ENCODE results near the gene OR10A6. TPM values are rescaled to one million over a fixed set of nuclear protein-coding genes. Genes with fewer than 3 reads are reported as not detected.

The OR10A6 gene
- total RNA-seq, 3 donors from 2014 or later: not detected

- Histone ChIP-seq H3K27me3 (no peaks in the 10 kb centered on the region), H3K4me1 (no peaks in the 10 kb centered on the region), H3K4me3 (no peak overlapping the region), H3K9me3 (no peaks in the 10 kb centered on the region), H3K36me3 (no peaks in the 10 kb centered on the region), H3K27ac (no peak overlapping the region)
- no peak for DNase-seq (ENCODE audit: low spot score in 2 of 2)
- intact Hi-C loops (cut with DNase I; ENCODE audit: low total_unique reads): loop anchor here (10.0 kb wide), 1 partner anchor 89 kb away; the partner anchor contains the start of gene EIF3F
- no peak for TF ChIP-seq POLR2AphosphoS5 (IDR thresholded peaks at IDR 0.05)
- no peak for TF ChIP-seq CTCF (IDR thresholded peaks at IDR 0.05)
- no peak for TF ChIP-seq POLR2A (IDR thresholded peaks at IDR 0.05)
These were observed 34.9 kb downstream of the OR10A6 start for GRCh38 chr11:7896009-7896785.

- no peaks in the 10 kb centered on the region for H3K4me1 ChIP-seq
- intact Hi-C loops (cut with DNase I; ENCODE audit: low total_unique reads): loop anchor here (10.0 kb wide), 1 partner anchor 91 kb away; the partner anchor contains the start of gene EIF3F
- H3K36me3 ChIP-seq: no peaks in the 10 kb centered on the region
- no peak overlapping the region for H3K27ac ChIP-seq
- TF ChIP-seq POLR2A (IDR thresholded peaks at IDR 0.05) (no peak), POLR2AphosphoS5 (IDR thresholded peaks at IDR 0.05) (no peak), CTCF (IDR thresholded peaks at IDR 0.05) (no peak)
- DNase-seq (ENCODE audit: low spot score in 2 of 2): no peak
- no peaks in the 10 kb centered on the region for H3K9me3 ChIP-seq
- no peak overlapping the region for H3K4me3 ChIP-seq
- no peaks in the 10 kb centered on the region for H3K27me3 ChIP-seq
These were observed 36.8 kb downstream of the OR10A6 start for GRCh38 chr11:7894251-7894650.

GRCh38 chr11:7893796-7894195 lies 37.3 kb downstream of the OR10A6 start:
- Histone ChIP-seq H3K4me3 (no peak overlapping the region), H3K27ac (no peak overlapping the region), H3K4me1 (no peaks in the 10 kb centered on the region), H3K9me3 (no peaks in the 10 kb centered on the region), H3K27me3 (no peaks in the 10 kb centered on the region), H3K36me3 (no peaks in the 10 kb centered on the region)
- intact Hi-C loops (cut with DNase I; ENCODE audit: low total_unique reads): loop anchor here (10.0 kb wide), 1 partner anchor 91 kb away; the partner anchor contains the start of gene EIF3F
- DNase-seq (ENCODE audit: low spot score in 2 of 2): no peak
- TF ChIP-seq POLR2A (IDR thresholded peaks at IDR 0.05): no peak
- TF ChIP-seq CTCF (IDR thresholded peaks at IDR 0.05): no peak
- TF ChIP-seq POLR2AphosphoS5 (IDR thresholded peaks at IDR 0.05): no peak

GRCh38 chr11:7892840-7893254 lies 38.2 kb downstream of the OR10A6 start:
- TF ChIP-seq POLR2AphosphoS5 (IDR thresholded peaks at IDR 0.05): no peak
- peak; percentile 38 to 69 (median 58) for TF ChIP-seq CTCF (IDR thresholded peaks at IDR 0.05)
- DNase-seq (ENCODE audit: low spot score in 2 of 2): no peak
- Histone ChIP-seq H3K27ac (no peak overlapping the region), H3K4me1 (no peaks in the 10 kb centered on the region), H3K36me3 (no peaks in the 10 kb centered on the region), H3K9me3 (no peaks in the 10 kb centered on the region), H3K4me3 (no peak overlapping the region), H3K27me3 (no peaks in the 10 kb centered on the region)
- intact Hi-C loops (cut with DNase I; ENCODE audit: low total_unique reads): loop anchor here (10.0 kb wide), 1 partner anchor 92 kb away; the partner anchor contains the start of gene EIF3F

- H3K27ac ChIP-seq: no peak overlapping the region
- H3K9me3 ChIP-seq: no peaks in the 10 kb centered on the region
- TF ChIP-seq CTCF (IDR thresholded peaks at IDR 0.05) (no peak), POLR2A (IDR thresholded peaks at IDR 0.05) (no peak), POLR2AphosphoS5 (IDR thresholded peaks at IDR 0.05) (no peak)
- H3K36me3 ChIP-seq: no peaks in the 10 kb centered on the region
- no peaks in the 10 kb centered on the region for H3K4me1 ChIP-seq
- H3K4me3 ChIP-seq: no peak overlapping the region
- DNase-seq (ENCODE audit: low spot score in 2 of 2): no peak
- no peaks in the 10 kb centered on the region for H3K27me3 ChIP-seq
- intact Hi-C loops (cut with DNase I; ENCODE audit: low total_unique reads): loop anchor here (10.0 kb wide), 1 partner anchor 93 kb away; the partner anchor contains the start of gene EIF3F
These were observed 38.9 kb downstream of the OR10A6 start for GRCh38 chr11:7892059-7892699.

All from breast epithelium (tissue), 4 donors.